H54 (cell line): ENCODE measurements around the gene MACROD2.

Source experiments
- DNase-seq: peaks from one replicate; pipeline ENCODE4 v3.0.0; 2011; ENCODE audit warnings: low spot score, mixed read lengths; ENCODE audit not compliant: insufficient read length
- FAIRE-seq: peaks from 3 replicates; lab custom pipeline; 2011; peaks lifted over from hg19 to GRCh38; lab: Jason Lieb, UNC
- POLR2A ChIP-seq: IDR thresholded peaks from 2 replicates; pipeline ENCODE4 v1.6.1; 2011; ENCODE audit warnings: low read depth, mild to moderate bottlenecking, low read length

Gene MACROD2

GRCh38 chr20:15848995-15849610 lies 1853.8 kb downstream of the MACROD2 start:
- FAIRE-seq: no peak
- TF ChIP-seq POLR2A: no peak
- DNase-seq: no peak

DNA sequence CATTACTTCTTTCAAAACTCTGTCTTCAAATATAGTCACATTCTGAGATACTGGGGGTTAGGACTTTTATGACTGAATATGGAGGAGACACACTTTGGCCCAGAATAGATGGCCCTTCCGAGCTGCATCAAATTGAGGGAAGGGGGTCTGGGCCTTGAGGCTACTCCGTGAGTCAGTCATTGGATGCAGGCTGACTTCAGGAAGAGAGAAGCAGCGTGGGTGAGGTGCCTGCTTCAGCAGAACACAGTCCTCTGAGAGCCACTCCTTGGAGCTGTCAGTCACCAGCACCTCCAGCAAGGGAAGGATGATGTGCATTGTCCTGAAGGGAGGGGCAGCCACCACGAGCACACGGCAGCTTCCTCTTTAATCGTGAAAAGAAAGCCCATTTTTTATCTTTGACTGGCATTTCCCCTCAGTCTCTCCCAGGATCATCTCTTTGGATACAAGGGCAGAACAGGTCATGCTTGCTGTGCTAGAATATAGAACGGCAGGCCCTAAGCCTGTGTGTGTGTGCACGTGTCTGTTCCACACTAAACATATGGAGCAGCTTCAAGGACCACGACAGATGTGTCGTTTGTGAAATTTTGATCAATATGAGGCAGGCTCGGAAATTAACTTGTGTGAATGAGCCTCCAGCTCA lies 1856.4 kb downstream of the MACROD2 start:
- DNase-seq (no peak), FAIRE-seq (no peak)
- no peak for TF ChIP-seq POLR2A

- DNase-seq: no peak
- FAIRE-seq: no peak
- no peak for TF ChIP-seq POLR2A
Observed at GRCh38 chr20:15854911-15855310, 1859.6 kb downstream of the MACROD2 start.

DNA sequence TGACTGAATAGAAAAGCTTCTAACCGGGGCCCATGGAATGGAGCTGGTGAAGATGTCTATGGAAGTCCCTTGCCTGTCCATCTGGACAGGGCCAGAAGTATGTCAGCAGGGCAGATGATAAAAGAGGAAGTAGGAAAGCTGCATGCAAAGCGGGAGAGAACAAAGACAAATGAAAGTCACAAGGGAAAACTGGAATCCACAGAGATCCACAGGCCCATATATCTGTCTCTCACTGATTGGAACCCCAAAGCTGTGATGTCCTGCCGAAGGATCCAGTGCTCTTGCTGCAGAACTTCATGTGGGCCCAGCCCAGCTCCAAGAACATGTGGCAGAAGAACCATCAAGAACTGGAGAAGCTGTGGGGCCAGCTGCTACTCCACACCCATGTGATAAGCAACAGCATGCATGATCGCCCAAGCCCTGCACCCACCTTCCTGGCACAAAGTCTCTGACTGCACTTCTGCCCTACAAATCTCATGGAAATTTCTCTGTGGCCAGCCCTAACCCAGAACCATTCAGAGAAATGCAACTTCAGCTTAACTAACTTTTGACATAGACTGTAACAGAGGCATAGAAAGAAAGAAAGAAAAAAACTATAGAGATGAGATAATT lies 1862.0 kb downstream of the MACROD2 start:
- FAIRE-seq (no peak), DNase-seq (no peak)
- no peak for TF ChIP-seq POLR2A

DNA sequence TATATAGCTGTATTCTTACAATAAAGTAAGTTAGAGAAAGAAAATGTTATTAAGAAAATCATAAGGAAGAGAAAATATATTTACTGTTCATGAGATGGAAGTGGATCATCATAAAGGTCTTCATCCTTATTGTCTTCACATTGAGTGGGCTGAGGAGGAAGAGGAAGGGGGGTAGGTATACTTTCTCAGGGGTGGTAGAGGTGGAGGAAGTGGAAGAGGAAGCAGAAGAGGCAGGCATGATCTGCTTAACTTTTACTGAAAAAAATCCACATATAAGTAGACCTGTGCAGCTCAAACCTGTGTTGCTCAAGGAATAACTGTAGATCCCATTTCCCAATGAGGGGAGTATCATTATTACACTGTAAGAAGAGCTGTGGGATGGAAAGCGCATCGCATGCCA lies 1863.7 kb downstream of the MACROD2 start:
- DNase-seq (no peak), FAIRE-seq (no peak)
- TF ChIP-seq POLR2A: no peak

GRCh38 chr20:15860850-15861249 lies 1865.5 kb downstream of the MACROD2 start:
- TF ChIP-seq POLR2A: no peak
- DNase-seq: no peak
- FAIRE-seq: no peak

GRCh38 chr20:15862178-15862577 lies 1866.9 kb downstream of the MACROD2 start:
- FAIRE-seq (no peak), DNase-seq (no peak)
- TF ChIP-seq POLR2A: no peak

GRCh38 chr20:15863735-15864134 lies 1868.4 kb downstream of the MACROD2 start:
- no peak for DNase-seq
- no peak for FAIRE-seq
- no peak for TF ChIP-seq POLR2A

DNA sequence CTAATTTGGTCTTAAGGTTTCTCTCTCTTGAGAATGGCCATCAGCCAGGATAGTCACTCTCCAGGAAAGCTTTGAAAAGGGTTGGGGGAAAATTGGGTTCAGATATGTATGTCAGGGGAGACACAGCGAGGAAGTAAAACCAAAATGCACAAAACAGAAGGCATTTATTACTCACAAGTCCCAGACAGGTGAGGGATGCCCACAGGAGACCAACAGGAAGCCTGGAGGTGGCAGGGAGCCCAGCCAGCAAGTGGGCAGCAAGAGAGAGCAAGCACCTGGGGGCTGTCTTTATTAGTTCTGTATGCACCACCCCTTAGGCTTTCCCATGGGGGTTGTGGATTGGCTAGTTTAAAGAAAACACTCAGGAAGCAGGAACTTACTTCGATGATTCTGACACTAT lies 1870.2 kb downstream of the MACROD2 start:
- DNase-seq (no peak), FAIRE-seq (no peak)
- no peak for TF ChIP-seq POLR2A

DNA sequence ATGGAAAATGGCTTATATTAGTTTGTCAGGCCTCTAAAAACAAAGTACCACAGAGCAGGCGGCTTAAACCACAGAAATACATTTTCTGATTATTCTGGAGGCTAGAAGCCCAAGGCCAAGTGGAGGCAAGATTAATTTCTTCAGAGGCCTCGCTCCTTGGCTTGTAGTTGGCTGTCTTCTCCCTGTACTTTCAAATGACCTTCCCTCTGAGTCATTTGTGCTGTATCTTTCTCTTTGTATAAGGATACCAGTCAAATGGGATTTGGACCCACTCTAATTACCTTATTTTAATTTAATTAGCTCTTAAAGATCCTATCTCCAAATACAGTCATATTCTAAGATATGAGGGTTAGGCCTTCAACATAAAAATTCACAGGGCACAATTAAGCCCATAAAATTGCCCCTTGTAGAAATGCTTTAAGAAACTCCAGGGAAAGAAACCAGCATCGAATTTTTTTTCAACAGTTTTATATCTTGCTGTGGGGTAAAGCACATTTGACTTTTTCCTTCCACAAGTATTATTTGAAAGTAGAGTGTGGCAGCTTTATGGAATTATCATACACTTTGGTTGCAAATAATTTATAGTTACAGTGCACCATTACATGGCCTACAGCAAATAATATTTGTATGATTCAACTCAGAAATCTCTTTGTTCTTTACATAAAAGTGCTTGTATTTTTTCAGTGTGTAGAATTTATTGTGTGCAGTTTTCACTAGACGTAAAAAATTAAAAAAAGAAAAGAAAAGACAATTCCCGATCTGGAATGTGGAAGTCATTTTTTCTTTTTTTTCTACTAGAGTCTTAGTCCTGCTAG lies 1871.8 kb downstream of the MACROD2 start:
- TF ChIP-seq POLR2A: no peak
- no peak for FAIRE-seq

GRCh38 chr20:15867899-15868298 lies 1872.6 kb downstream of the MACROD2 start:
- DNase-seq: no peak
- no peak for TF ChIP-seq POLR2A
- no peak for FAIRE-seq

More for the DNA sequence above, 1871.8 kb downstream of the MACROD2 start:
- DNase-seq: no peak

DNA sequence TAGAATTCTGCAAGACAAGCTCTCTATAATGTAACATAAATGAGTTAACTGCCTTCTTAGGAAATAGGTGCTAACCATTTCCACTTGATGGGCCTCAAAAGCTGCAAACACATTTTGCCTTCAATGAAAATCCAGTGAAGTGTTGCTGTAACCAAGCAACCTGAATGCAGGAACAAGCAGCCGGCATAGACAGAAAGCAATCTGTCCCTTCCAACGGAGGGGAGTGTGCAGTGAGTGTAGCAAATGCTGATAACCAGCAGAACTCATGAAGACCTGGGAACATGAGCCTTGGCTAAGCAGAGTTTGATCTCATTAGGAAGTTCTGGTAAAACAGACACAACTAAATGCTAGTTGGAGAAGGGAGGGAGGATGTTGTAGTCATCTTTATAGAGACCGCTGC lies 1880.1 kb downstream of the MACROD2 start:
- FAIRE-seq (no peak), DNase-seq (no peak)
- TF ChIP-seq POLR2A: no peak

DNA sequence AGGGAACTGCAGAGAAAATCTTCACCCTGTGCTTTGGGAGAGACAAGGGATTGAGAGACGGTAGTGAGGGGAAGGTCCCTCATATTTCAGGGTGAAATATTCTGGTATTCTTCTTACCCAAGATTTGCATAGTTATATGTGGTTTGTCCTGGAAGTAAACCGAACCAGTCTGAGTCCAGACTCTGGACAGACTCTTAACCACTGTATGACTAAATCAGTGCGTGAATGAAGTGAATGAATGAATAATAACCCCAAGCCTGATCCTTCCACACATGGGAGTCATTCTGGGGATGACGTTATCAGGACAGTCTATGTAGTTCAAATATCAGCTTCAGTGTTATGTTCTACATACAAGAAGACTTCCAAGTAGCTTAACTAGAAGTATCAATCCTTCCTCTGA lies 1887.2 kb downstream of the MACROD2 start:
- FAIRE-seq (no peak), DNase-seq (no peak)
- TF ChIP-seq POLR2A: no peak

DNA sequence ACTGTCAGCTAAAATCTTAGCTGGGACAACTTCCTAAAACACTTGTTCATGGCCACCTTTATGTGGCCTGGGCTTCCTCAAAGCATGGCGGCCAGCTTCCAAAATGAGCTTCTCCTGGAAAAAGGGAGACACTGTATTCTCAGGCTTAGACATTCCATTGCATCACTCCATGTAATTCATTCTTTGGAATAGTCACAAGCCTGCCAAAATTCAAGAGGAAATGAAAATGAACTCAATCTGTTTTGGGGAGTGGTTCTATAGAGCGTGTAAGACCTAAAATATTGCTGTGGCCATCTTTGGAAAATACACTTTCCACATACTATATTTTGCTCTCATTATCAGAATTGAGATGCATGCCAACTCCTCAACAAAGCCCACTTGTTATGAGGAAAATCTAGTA lies 1890.9 kb downstream of the MACROD2 start:
- DNase-seq (no peak), FAIRE-seq (no peak)
- TF ChIP-seq POLR2A: no peak
